ENCODE data around the gene ZC2HC1B. TPM values are rescaled to one million over a fixed set of nuclear protein-coding genes. Genes with fewer than 3 reads are reported as not detected.
A peak's percentile ranks its signal among the peaks of the same experiment; 100 is the strongest.

Gene ZC2HC1B
- total and polyA plus RNA-seq, 2 of the 8 experiments (the other 6 are each of a cell fraction or from before 2014, with no cell fraction given), result not detected

- no peak for TF ChIP-seq CHD7 (IDR thresholded peaks at IDR 0.05; ENCODE audit: insufficient replicate concordance, low read length)
- peak; percentile 97 for TF ChIP-seq POLR2AphosphoS5 (IDR thresholded peaks at IDR 0.05; ENCODE audit: low read depth, low read length)
- no peak for TF ChIP-seq ATF3 (IDR thresholded peaks at IDR 0.05; ENCODE audit: insufficient read depth, low read depth, low read length)
- TF ChIP-seq ZNF274 (IDR thresholded peaks at IDR 0.05; ENCODE audit: borderline replicate concordance, extremely low read depth, low read length), result 0 out of 2 replicates have a peak, but pooled peaks have one; percentile 24
- TF ChIP-seq PHF8 (conservative IDR thresholded peaks at IDR 0.05; ENCODE audit: low read depth, low read length), result no peak
- TF ChIP-seq JUND (IDR thresholded peaks at IDR 0.05; ENCODE audit: low read length), result no peak
- no peak for TF ChIP-seq NRF1 (IDR thresholded peaks at IDR 0.05; ENCODE audit: low read depth, low read length)
- 0 out of 2 replicates have a peak, but pooled peaks have one; percentile 38 for TF ChIP-seq EGR1 (IDR thresholded peaks at IDR 0.05; ENCODE audit: borderline replicate concordance, low read depth, low read length)
- peak; percentile 77 for TF ChIP-seq TEAD4 (IDR thresholded peaks at IDR 0.05; ENCODE audit: low read depth, low read length)
These were observed 104.8 kb downstream of the ZC2HC1B start (continued) for GRCh38 chr6:143969077-143969476.
